GM19455 (cell line): Measurements from ENCODE around the gene ZNF628.
"Not testable (repeated sequence)": the region's sequence is repeated elsewhere in the genome, so short reads cannot be mapped to it uniquely, and the experiment has no call there.

Experiments
- ATAC-seq: cut with Tn5 transposase; IDR thresholded peaks from one replicate; pipeline ENCODE4 v1.9.1; 2021; ENCODE audit not compliant: unreplicated experiment

The ZNF628 gene

GRCh38 chr19:55495646-55496349 lies 19.4 kb downstream of the ZNF628 start:
- ATAC-seq, result no peak

DNA sequence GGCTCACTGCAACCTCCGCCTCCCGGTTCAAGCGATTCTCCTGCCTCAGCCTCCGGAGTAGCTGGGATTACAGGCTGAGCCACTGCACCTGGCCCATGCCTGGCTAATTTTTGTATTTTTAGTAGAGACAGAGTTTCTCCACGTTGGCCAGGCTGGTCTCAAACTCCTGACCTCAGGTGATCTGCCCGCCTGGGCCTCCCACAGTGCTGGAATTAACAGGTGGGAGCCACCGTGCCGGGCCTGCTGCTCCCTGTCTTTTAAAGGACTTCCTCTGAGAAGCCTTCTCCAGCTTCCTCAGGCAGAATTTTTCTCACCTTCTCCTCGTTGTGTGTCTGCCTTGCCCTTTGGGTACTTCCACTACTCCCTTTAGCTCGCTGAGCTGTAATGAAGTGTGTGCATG lies 20.4 kb downstream of the ZNF628 start:
- not testable (repeated sequence) for ATAC-seq

- no peak for ATAC-seq
Observed at GRCh38 chr19:55497763-55498162, 21.3 kb downstream of the ZNF628 start.

DNA sequence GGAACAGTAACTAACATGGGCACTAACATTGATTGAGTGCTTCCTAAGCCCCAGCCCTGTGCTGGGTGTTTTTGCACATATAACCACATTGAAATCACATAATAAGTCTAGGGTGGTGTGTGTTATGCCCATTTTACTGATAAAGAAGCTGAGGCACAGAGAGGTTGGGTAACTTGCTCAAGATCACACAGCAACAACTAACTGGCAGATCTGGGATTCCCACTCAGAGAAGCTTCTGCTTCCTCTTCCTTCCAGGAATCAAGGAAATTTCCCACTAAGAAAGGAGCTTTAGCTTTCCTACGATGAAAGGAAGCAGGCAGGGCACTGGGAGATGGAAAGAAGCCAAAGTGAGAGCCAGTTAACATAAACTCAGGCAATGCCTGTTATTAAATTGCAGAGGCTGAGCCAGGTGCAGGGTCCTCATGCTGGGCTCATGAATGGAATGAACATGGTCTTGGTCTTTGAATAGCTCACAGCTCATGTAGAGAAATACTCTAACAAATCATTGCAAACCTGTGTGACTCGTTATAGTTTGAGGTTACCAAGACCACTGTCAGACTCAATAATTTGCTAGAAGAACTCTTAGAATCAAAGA lies 21.9 kb downstream of the ZNF628 start:
- no peak for ATAC-seq

DNA sequence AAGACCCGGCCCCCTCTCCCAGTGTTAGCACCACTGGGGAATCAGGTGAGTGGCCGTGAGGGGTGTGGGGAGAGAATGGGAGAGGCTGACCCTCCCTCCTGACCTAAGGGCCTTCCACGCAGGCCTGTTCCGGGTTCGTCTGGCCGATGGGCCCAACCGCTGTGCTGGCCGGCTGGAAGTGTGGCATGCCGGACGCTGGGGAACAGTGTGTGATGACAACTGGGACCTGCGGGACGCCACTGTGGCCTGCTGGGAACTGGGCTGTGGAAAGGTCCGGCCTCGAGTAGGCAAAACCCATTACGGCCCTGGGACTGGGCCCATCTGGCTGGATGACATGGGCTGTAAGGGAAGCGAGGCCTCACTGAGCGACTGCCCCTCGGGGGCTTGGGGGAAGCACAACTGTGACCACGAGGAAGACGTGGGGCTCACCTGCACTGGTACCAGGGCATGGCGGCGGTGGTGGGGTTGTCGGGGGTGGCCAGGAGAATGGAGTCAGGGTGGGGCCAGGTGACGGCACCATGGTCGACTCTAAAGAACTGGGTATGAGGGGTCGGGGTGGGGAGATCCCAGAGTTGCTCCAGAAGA lies 24.0 kb downstream of the ZNF628 start:
- no peak for ATAC-seq

GRCh38 chr19:55502197-55502952 lies 26.0 kb downstream of the ZNF628 start:
- no peak for ATAC-seq

DNA sequence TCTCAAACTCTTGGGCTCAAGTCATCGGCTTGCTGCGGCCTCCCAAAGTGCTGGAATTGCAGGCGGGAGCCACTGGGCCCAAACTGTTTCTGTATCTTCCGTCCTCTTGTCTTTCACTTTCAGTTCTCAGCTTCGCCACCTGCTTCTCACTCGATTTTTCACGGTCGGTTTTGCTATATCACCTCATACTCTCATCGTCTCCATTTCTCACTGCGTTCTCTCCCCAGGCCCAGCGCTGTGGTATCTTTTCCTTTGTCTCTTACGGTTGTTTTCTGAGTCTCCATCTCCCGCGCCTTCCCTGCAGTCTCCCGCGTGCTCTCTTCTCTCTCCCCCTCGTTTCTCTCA lies 26.7 kb downstream of the ZNF628 start:
- no peak for ATAC-seq

DNA sequence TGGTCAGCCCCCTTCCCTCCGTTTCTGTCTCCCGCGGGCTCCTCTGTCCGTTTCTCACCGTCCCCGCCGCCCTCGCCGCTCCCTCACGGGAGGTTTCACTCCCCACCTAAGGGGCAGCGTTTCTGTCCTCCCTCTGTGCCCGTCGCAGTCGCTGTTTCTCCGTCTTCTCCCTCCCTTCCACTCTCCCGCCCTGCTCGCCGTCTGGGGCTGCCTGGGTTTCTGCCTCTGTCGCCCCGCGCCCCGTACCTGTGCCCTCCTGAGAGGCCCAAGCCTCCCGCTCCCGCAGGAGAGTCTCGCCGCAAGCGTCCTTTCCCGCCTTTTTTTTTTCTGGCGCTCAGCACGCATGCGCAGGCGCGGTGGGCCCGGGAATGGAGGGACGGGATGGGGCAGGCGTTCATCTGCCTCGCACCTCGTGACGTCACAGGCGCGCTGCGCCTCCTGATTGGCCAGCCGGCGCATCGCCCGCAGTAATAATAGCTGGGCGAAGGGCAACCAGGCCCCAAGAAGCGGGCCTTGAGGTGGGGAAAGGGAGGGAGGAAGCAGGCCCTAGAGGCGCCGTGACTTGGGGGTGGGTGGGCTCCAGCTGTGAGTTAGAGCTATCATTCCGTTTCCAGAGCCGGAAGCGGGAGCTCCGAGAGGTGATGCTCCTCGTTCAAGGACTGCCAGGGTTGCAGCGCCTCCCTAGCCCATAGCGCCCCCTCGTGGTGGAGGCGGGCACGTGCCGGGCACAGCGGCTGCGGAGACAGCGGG lies 27.3 kb downstream of the ZNF628 start:
- ATAC-seq, result peak; percentile 93

- ATAC-seq, result no peak
Observed at GRCh38 chr19:55504252-55504603, 27.8 kb downstream of the ZNF628 start.

- ATAC-seq, result no peak
Observed at GRCh38 chr19:55504981-55505380, 28.6 kb downstream of the ZNF628 start.

DNA sequence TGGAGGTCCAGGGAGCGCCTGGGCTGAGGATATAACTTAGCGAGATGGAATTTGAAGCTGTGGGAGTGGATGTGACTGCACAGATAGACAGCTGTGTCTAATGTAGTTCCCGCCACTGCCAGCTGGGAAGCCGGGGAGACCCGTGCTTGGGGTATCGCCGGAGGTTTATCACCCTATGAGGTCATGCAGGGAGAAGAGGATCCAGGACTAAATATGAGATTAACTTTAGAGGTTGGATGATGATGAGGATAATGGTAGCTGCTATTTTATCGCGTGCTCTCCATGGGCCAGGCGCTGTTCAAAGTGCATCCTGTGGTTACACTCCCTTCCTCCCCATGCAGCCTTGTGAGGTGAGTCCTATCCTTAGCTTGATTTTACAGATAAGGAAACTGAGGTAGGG lies 31.7 kb downstream of the ZNF628 start:
- ATAC-seq, result no peak

GRCh38 chr19:55516878-55517620 lies 40.6 kb downstream of the ZNF628 start:
- peak; percentile 97 for ATAC-seq

GRCh38 chr19:55519451-55520311 lies 43.3 kb downstream of the ZNF628 start:
- ATAC-seq, result no peak

DNA sequence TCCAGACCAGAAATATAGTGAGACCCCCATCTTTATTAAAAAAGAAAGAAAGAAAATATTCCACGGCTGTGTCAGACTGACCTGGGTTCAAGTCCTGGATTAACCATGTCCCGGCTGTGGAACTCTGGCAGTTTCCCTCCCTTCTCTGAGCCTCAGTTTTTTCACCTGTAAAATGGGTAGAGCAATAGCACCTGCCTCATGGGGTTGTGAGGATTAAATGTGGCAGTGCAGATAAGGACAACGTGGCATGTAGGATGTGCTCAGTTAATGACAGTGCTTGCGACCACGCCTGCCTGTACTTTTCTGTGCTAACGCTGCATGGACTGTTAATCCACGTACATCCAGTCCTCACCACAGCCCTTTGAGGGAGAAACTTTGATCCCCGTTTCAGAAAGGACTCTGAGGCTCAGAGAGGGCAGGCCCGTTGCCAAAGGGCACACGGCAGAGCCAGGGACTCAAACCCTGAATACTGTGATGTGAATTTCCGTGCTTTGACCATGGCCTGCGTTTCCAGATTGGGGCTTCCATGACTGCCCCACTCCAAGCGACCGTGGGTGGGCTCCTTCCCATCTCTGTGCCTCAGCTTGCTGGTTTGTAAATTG lies 44.4 kb downstream of the ZNF628 start:
- no peak for ATAC-seq

DNA sequence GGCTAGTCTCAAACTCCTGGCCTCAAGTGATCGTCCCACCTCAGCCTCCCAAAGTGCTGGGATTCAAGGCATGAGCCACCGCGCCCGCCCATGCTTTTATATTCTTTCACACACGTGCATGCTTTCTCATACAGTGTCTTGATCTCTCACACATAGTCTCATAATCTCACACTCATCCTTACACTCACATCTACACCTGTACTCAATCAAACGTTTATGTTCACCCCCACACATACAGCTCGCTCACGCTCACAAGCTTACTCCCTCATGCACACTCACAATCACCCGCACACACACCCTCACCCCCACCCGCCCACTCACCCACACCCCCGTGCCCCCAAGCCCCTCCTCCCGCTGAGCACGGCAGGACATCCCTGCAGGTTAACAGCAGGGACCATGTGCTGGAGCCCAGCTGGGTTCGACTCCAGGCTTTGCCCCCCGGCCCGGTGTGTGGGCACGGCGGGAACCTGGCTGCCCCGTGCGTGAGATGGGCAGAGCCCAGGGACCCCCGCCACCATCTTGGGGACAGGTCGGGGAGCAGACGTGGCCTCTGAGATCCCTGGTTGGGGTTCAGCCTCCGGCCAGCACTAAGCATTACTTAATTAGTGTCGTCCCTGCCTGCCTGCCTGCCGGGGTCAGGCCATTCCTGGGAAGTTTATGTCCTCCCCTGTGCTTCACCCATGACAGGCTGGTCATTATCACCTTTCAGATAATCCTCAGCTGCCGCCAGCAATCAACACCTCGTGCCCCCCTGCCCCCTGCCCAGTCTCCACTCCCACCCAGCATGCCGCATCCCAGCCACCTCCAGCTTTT lies 49.1 kb downstream of the ZNF628 start:
- ATAC-seq, result no peak

GRCh38 chr19:55526216-55527196 lies 50.1 kb downstream of the ZNF628 start:
- no peak for ATAC-seq
